ENCODE data around the gene PRR5L. TPM values are rescaled to one million over a fixed set of nuclear protein-coding genes. Genes with fewer than 3 reads are reported as not detected.

PRR5L gene
- total RNA-seq, 4 donors from 2014 or later = 4.7 to 11.5 (median 6.0) TPM

DNA sequence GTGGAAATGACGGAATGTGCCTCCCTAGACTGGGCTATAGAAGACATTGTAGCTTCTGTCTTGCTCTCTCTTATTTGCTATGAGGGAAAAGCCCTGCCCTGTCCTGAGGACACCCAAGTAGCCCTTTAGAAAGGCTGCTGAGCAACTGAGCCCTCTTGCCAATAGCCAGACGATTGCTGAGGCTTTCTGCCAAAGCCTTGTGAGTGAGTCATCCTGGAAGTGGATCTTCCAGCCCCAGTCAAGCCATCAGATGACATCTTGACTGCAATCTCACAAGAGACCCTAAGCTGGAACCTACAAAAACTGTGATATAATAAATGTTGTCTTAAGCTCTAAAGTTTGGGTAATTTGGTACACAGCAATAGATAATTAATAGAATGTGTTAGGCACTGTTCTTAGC is 217.9 kb downstream of the PRR5L start:
- H3K4me1 ChIP-seq = peaks cover 0 to 4% of the 10 kb centered on the region in 2 donors
- DNase-seq = no peak
- 68 to 71% methylated on average over 2 of the region's 2 CpGs for WGBS, 2 donors
- no peaks in the 10 kb centered on the region for H3K27me3 ChIP-seq
- intact Hi-C loops (cut with DNase I) = no loop called here
- H3K36me3 ChIP-seq = no peaks in the 10 kb centered on the region
- no peaks in the 10 kb centered on the region for H3K9me3 ChIP-seq
- H3K27ac ChIP-seq = no peak overlapping the region
- H3K4me3 ChIP-seq (replicated peaks in 1 of 3) = no peak overlapping the region
- TF ChIP-seq, protein P1, sequence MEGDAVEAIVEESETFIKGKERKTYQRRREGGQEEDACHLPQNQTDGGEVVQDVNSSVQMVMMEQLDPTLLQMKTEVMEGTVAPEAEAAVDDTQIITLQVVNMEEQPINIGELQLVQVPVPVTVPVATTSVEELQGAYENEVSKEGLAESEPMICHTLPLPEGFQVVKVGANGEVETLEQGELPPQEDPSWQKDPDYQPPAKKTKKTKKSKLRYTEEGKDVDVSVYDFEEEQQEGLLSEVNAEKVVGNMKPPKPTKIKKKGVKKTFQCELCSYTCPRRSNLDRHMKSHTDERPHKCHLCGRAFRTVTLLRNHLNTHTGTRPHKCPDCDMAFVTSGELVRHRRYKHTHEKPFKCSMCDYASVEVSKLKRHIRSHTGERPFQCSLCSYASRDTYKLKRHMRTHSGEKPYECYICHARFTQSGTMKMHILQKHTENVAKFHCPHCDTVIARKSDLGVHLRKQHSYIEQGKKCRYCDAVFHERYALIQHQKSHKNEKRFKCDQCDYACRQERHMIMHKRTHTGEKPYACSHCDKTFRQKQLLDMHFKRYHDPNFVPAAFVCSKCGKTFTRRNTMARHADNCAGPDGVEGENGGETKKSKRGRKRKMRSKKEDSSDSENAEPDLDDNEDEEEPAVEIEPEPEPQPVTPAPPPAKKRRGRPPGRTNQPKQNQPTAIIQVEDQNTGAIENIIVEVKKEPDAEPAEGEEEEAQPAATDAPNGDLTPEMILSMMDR (IDR thresholded peaks at IDR 0.05) = no peak
- no peak for TF ChIP-seq POLR2A (IDR thresholded peaks at IDR 0.05)

Small RNAs within 50 kb of the gene (small RNA-seq; reads per million reads assigned to genes)
- gene AC061999.1 = not detected

Other genes starting within 250 kb of the PRR5L start
- gene COMMD9, start 6.9 kb upstream of the PRR5L start, total RNA-seq = 10 to 100 TPM; 43.5 to 52.6 (median 51.0) TPM
- gene TRAF6, start 214.0 kb downstream of the PRR5L start, total RNA-seq = 10 to 100 TPM; 16.0 to 30.5 (median 20.9) TPM

Data from thyroid gland (tissue), 4 donors.